ENCODE data around the gene EVA1A.
A peak's percentile ranks its signal among the peaks of the same experiment; 100 is the strongest.

EVA1A gene

GRCh38 chr2:75560768-75561565 lies at the start of gene EVA1A:
Gene EVA1A (minus strand): TSS chr2:75560939. CDS start chr2:75518140, 42,799 bp downstream.
- peaks cover 0 to 32% of the 10 kb centered on the region in 2 donors for H3K27me3 ChIP-seq
- no peak for DNase-seq
- peaks cover 0 to 17% (median 15%) of the 10 kb centered on the region in 4 donors for H3K4me1 ChIP-seq
- no peak within 1 kb of the TSS for H3K27ac ChIP-seq
- H3K9me3 ChIP-seq, result no peaks in the 10 kb centered on the region
- peak within 1 kb of the TSS; percentile 37 to 47 for H3K4me3 ChIP-seq
- H3K36me3 ChIP-seq, result no peaks in the 10 kb centered on the region
- no peak for TF ChIP-seq CTCF (IDR thresholded peaks at IDR 0.05)
- intact Hi-C loops (cut with DNase I; ENCODE audit: low total_unique reads), result no loop called here

GRCh38 chr2:75609937-75610508 lies 49.3 kb upstream of the EVA1A start:
- H3K27ac ChIP-seq, result no peak overlapping the region
- TF ChIP-seq CTCF (IDR thresholded peaks at IDR 0.05), result no peak
- no peaks in the 10 kb centered on the region for H3K36me3 ChIP-seq
- intact Hi-C loops (cut with DNase I; ENCODE audit: low total_unique reads), result no loop called here
- no peaks in the 10 kb centered on the region for H3K9me3 ChIP-seq
- H3K4me1 ChIP-seq, result peaks cover 0 to 7% (median 0%) of the 10 kb centered on the region in 4 donors
- peaks cover 0 to 38% of the 10 kb centered on the region in 2 donors for H3K27me3 ChIP-seq
- no peak overlapping the region for H3K4me3 ChIP-seq
- no peak for DNase-seq

GRCh38 chr2:75609334-75609689 lies 48.6 kb upstream of the EVA1A start:
- intact Hi-C loops (cut with DNase I; ENCODE audit: low total_unique reads), result no loop called here
- H3K9me3 ChIP-seq, result no peaks in the 10 kb centered on the region
- no peak overlapping the region for H3K27ac ChIP-seq
- H3K27me3 ChIP-seq, result peaks cover 0 to 43% of the 10 kb centered on the region in 2 donors
- no peaks in the 10 kb centered on the region for H3K36me3 ChIP-seq
- no peak for DNase-seq
- H3K4me1 ChIP-seq, result peaks cover 0 to 7% (median 0%) of the 10 kb centered on the region in 4 donors
- no peak for TF ChIP-seq CTCF (IDR thresholded peaks at IDR 0.05)
- H3K4me3 ChIP-seq, result no peak overlapping the region

GRCh38 chr2:75608684-75609333 lies 48.1 kb upstream of the EVA1A start:
- H3K36me3 ChIP-seq, result no peaks in the 10 kb centered on the region
- peaks cover 0 to 7% (median 0%) of the 10 kb centered on the region in 4 donors for H3K4me1 ChIP-seq
- H3K9me3 ChIP-seq, result no peaks in the 10 kb centered on the region
- no peak overlapping the region for H3K4me3 ChIP-seq
- TF ChIP-seq CTCF (IDR thresholded peaks at IDR 0.05), result peak; percentile 48 to 66
- intact Hi-C loops (cut with DNase I; ENCODE audit: low total_unique reads), result no loop called here
- H3K27me3 ChIP-seq, result peaks cover 0 to 43% of the 10 kb centered on the region in 2 donors
- no peak for DNase-seq
- H3K27ac ChIP-seq, result no peak overlapping the region

GRCh38 chr2:75607988-75608683 lies 47.4 kb upstream of the EVA1A start:
- DNase-seq, result no peak
- Histone ChIP-seq H3K4me1 (peaks cover 0 to 7% (median 0%) of the 10 kb centered on the region in 4 donors), H3K4me3 (no peak overlapping the region), H3K27me3 (peaks cover 0 to 43% of the 10 kb centered on the region in 2 donors), H3K9me3 (no peaks in the 10 kb centered on the region), H3K36me3 (no peaks in the 10 kb centered on the region), H3K27ac (no peak overlapping the region)
- intact Hi-C loops (cut with DNase I; ENCODE audit: low total_unique reads), result no loop called here
- no peak for TF ChIP-seq CTCF (IDR thresholded peaks at IDR 0.05)
